ENCODE data around the gene SUPT4H1.

The SUPT4H1 gene

GRCh38 chr17:58363457-58364185 is 11.6 kb upstream of the SUPT4H1 start:
- no peak for TF ChIP-seq CTCF (IDR thresholded peaks at IDR 0.05; ENCODE audit: insufficient read depth, low read depth, low read length, missing control alignments)
- H3K4me3 ChIP-seq (ENCODE audit: low read length), result no peak overlapping the region
- DNase-seq (ENCODE audit: low read depth), result no peak

- no peak for DNase-seq (ENCODE audit: low read depth)
- TF ChIP-seq CTCF (IDR thresholded peaks at IDR 0.05; ENCODE audit: insufficient read depth, low read depth, low read length, missing control alignments), result no peak
- H3K4me3 ChIP-seq (ENCODE audit: low read length), result no peak overlapping the region
Observed at GRCh38 chr17:58362368-58363014, 10.5 kb upstream of the SUPT4H1 start.

- no peak for DNase-seq (ENCODE audit: low read depth)
- no peak overlapping the region for H3K4me3 ChIP-seq (ENCODE audit: low read length)
- no peak for TF ChIP-seq CTCF (IDR thresholded peaks at IDR 0.05; ENCODE audit: insufficient read depth, low read depth, low read length, missing control alignments)
Observed at GRCh38 chr17:58360296-58361063, 8.5 kb upstream of the SUPT4H1 start.

GRCh38 chr17:58358408-58359172 is 6.6 kb upstream of the SUPT4H1 start:
- DNase-seq (ENCODE audit: low read depth), result no peak
- no peak overlapping the region for H3K4me3 ChIP-seq (ENCODE audit: low read length)
- TF ChIP-seq CTCF (IDR thresholded peaks at IDR 0.05; ENCODE audit: insufficient read depth, low read depth, low read length, missing control alignments), result no peak

- DNase-seq (ENCODE audit: low read depth), result no peak
- no peak for TF ChIP-seq CTCF (IDR thresholded peaks at IDR 0.05; ENCODE audit: insufficient read depth, low read depth, low read length, missing control alignments)
- H3K4me3 ChIP-seq (ENCODE audit: low read length), result no peak overlapping the region
Observed at GRCh38 chr17:58357312-58358297, 5.6 kb upstream of the SUPT4H1 start.

DNA sequence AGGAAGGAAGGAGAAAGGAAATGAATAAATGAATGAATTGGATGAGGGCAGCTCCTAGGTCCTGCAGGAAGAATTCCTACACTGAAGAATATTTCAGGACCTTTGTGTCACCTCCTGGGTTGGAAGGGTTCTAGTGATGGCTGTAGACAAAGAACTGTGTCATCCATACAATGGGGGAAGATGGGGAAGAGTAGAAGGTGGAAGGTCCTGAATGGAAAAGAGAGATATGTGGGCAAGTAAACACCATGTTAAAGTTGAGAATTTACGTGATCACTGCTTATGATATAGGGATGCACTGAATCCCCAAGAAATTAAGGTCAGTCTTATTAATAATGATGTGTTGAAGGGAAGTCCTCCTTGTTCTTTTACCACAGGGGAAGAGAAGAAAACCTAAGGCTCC is 4.2 kb upstream of the SUPT4H1 start:
- TF ChIP-seq CTCF (IDR thresholded peaks at IDR 0.05; ENCODE audit: insufficient read depth, low read depth, low read length, missing control alignments), result no peak
- no peak for DNase-seq (ENCODE audit: low read depth)
- no peak overlapping the region for H3K4me3 ChIP-seq (ENCODE audit: low read length)
